ENCODE data around the gene ATP5F1B.
A peak's percentile ranks its signal among the peaks of the same experiment; 100 is the strongest.
"Not testable (repeated sequence)": the region's sequence is repeated elsewhere in the genome, so short reads cannot be mapped to it uniquely, and the experiment has no call there.

ATP5F1B gene

DNA sequence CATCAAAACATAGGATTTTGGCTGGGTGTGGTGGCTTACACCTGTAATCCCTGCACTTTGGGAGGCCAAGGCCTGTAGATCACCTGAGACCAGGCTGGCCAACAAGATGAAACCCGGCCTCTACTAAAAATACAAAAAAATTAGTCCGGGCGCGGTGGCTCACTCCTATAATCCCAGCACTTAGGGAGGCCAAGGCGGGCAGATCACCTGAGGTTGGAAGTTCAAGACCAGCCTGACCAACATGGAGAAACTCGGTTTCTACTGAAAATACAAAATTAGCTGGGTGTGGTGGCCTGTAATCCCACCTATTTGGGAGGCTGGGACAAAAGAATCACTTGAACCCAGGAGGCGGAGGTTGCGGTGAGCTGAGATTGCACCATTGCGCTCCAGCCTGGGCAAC is 2.2 kb upstream of the ATP5F1B start:
- DNase-seq (ENCODE audit: low read depth in 2 of 2) = not testable (repeated sequence)

DNA sequence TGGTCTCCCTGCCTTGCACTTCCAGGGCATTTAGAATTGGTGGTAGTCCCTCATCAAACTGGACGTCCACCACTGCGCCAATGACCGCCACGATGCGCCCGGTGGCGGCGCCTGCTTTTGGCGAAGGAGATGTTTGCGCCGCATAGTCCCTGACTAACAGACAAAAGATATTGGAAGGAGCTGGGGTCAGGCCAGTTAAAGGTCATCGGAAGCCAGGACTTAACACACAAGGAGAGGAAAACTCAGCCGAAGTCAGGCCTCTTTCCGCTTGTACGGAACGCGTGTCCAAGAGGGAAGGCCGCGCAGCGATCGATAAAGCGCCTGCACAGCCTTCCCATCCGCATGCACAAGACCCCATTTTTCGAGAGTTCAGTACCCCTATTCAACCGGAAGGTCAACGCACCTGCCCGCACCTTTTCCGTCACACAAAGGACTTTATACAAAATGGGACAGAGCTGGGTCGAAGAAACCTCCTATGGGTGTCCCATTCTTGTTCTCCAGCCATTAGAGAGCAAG is 525 bp downstream of the ATP5F1B start:
- no peak for DNase-seq (ENCODE audit: low read depth in 2 of 2)

DNA sequence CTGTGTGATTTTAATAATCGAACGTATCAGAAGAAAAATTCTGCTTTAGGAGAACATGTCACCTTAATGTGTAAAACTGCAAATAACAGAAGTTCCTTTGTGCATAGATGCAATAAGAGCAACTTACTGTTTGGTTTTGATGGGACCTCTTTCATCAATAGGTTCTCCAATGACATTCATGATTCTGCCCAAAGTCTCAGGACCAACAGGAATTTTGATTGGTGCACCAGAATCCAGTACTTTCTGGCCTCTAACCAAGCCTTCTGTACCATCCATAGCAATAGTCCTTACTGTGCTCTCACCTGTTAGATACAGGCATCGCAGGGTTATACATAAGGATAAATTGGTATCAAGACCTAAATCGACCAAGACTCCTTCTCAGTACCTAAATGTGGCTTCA is 1.1 kb downstream of the ATP5F1B start:
- DNase-seq (ENCODE audit: low read depth in 2 of 2) = no peak

DNA sequence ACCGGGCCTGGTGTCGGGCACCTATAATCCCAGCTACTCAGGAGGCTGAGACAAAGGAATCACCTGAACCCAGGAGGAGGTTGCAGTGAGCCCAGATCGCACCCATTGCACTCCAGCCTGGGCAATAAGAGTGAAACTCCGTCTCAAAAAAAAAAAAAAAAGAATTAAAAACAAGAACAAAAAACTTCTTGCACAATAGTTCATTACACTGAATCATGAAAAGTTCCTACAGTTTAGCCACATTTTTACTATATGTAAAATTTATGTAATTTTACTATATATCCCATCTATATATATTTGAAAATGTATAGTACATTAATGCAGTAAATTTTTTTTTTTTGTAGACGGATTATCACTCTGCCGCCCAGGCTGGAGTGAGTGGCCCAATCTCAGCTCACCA is 4.6 kb downstream of the ATP5F1B start:
- no peak for DNase-seq (ENCODE audit: low read depth in 2 of 2)

DNA sequence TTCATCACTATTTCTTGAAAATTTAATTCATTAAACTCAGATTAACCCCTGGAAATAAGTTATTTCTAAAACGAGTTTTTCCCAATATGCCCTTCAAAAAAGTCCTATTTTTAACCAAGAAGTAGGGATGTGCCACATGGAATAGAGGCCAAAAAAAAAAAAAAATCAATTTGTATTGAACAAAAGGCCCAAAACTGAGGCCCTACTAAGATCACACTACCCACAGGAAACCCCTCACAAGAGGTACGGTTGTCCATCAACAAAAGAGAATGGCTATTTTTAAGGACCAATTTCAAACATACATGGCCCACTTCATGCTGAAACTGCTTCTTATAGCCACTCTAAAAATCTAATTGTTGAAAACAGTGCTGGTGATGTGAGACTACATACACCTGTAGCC is 8.2 kb downstream of the ATP5F1B start:
- DNase-seq (ENCODE audit: low read depth in 2 of 2) = no peak

DNA sequence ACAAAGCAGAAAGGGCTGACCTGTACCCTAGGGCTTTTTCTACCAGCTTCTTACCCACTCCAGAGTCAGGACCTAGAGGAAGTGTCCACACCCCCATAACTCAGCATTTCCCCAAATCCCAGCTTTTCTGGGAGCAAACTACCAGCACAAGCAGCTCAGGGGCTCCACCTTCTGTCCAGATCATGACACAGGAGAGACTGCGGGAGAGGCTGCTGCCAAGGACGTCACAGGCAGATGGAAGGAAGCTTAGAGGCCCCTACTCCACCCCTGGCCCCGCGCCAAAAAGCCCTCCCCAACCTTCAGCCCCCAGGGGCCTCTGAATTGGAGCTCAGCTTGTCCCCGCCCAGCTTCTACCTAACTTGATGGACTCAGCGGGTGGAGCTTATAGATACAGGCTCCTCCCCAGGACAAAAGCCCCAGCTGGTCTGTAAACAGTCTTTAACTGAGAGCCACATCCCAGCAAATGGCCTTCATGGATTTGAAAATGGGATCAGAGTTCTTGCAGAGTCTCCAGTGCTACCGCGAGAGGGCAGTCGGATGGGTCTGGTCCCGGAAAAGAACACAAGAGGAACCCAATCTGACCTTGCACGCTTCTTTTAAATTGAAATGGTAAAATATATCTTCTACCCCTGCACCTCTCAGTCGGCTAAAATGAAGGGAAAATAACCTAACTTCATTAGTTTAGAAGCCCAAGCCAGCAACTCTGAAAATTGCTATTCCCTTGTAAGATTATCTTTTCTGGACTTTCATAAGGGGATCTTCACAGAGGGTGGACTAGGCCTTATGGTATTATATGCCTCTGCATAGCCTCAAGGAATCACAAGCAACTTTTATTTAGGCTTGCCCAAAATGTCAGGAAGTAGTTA is 8.9 kb downstream of the ATP5F1B start:
- peak; percentile 82 to 91 for DNase-seq (ENCODE audit: low read depth in 2 of 2)

DNA sequence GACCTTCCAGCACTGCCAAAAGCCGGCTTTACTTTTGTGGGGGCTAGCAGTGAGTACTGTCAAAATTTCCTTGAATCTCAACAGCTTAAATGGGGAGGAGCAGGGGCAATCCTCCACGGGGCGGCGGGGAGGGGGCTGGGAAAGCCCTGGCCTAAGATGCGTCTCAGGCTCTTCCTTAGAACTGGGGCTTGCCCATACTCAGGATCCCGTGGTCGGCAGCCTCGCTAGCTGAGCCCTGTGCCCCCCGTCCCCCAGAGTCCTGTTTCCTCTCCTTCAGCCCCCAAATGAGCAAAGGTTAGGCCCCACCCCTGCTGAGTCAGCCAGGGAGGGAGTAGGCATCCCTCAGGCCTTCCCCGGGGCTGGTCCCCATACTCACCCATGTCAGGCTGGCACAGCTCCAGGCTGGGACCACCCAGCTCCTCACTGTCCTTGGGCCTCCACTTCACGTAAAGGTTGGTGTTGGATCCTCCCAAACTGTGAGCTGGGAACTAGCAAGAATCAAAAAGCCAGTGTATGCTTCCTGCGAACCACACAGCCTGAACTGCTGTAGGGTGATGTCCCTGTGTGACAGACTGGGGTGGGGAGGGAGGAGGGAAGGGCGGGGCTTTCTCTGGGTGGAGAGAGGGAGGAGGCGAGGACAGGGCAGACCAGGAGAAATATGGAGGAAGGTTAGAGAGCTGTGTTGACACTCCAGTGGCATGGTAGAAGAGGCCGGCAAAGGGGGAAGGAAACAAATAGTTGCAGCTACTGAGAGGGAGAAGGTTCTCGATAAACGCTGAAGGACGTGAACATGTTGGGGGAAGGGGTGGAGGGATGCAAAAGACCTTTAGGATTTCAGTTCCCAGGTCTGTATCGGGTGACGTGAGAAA is 9.7 kb downstream of the ATP5F1B start:
- peak; percentile 57 to 58 for DNase-seq (ENCODE audit: low read depth in 2 of 2)

DNA sequence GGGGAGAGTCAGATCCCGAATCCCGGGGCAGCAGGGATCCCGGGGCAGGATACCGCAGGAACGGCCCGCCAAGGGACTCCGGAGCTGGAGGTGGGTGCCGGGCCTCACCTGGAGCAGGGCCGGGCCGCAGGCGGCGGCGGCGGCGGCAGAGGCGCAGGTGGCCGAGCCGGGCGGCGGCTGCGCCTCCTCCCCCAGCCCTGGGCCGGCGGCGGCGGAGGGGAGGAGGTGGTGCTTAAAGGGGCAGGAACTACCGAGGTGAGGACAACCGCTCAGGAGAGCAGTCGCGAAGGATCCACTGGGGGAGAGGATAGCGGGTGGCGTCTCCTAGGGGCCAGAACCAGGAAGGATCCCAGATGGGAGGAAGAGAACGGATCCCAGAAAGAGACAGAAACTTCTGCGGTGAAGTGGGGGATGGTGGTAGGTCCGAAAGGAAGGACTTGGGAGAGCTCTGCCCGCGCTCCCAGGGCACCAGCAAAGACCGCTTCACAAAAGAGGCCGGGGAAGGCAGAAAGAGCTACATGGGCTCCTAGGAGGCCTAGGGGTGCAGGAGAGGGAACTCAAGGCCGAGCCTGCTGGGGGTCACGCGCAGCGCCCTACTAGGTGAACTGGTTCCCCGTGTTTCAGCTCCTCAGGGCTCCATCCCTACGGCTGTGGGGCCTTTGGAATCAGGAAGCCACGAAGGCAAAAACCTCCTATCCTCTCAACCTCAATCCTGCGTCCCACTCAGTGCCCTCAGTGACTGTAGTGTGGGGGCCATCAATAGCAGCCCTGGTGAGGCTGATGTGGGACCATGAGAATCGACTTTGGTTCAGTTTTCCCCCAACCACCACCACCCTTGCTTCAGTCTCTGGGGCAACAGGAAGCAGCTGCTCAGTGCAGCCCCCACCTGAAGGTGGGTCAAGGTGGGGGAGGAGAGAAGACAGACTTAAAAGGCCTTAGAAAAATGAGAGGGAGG is 10.7 kb downstream of the ATP5F1B start:
- DNase-seq (ENCODE audit: low read depth in 2 of 2) = peak in 1 of 2 donors; percentile 41

DNA sequence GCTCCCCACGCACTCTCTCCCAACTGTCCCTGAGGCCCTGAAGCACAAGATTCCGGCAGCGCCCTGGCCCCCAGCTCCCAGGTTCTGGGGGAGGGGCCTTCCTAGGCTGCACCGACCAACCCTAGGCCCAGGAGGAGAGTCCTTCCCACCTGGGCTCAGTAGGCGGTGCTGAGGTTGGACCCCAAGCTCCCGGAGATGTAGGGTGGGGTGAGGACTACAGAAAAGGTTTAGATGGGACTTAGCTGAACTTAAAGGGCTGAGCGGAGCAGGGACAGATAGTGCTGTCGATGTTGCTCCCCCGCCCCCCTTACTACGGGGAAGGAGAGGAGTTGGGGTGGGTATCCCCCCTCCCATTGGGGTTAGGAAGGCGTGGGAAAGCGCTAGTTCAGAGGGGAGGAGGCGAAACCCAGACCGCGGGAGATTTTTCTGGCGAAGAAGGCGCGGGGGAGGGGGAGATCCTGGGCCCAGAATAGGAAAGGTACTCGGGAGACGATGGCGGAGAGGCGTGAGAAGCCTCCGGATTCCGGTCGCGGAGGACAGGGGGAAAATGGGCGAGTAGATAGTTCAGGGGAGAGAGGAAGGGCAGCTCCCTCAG is 11.4 kb downstream of the ATP5F1B start:
- DNase-seq (ENCODE audit: low read depth in 2 of 2) = no peak

DNA sequence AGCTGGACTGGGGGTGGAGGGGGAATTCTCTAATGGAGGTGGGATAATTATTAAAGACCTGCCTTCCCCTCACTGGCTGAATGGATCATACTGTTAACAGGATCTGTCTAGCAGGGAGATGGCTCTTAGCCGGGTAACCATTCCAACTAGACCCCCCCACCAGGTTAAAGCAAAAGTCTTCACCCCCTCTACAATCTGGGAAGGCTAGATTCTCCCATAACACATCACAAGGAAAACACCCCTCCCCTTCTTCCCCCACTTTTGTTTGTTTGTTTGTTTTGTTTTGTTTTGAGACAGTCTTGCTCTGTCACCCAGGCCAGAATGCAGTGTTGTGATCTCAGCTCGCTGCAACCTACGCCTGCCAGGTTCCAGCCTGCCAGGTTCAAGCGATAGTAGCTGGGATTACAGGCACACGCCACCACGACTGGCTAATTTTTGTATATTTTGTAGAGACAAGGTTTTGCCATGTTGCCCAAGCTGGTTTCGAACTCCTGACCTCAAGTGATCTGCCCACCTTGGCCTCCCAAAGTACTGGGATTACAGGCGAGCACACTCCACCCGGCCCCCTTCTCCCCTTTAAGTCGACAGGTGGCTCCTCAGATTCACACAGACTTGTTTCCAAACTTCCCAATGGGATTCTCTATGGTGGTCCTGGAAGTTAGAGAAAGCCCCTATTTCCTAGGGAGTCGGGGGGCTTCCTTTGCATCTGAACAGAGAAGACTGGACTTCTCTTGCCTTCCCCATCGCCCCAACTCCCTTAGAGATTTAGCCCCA is 12.1 kb downstream of the ATP5F1B start:
- DNase-seq (ENCODE audit: low read depth in 2 of 2) = no peak

DNA sequence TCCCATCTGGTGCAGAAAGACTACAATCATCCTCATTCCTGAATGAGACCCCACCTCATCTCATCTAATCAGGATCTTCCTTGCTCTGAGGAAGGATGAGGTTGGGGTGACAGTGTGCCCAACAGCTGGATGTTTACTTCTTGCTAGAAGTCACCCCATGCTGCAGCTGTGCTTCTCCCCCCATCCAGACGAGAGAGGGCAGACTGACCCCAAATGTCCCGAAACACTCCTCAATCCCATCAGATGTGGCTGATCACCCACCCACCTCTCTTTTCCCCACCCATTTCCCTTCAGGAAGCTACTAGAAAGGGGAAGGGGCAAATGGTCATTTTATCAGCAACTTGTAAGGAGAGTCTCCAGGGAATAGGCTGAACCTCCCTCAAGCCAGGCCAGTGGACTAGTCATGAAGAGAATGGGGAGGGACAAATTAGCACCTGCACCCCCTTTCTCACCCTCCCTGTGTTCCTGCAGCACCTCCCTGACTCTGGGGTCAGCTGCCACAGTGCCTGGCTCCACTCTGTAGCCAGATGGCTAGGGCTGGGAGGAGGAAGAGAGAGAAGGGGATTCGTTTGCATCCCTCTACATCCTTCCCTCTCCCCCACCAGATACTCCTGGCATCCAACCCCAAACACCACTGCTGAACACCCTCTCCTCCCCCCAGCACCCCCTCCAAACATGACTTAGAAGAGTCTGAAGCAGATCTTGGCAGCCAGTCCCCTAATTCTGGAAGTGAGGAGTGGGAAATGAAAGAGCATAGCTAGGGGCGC is 12.9 kb downstream of the ATP5F1B start:
- DNase-seq (ENCODE audit: low read depth in 2 of 2) = no peak

DNA sequence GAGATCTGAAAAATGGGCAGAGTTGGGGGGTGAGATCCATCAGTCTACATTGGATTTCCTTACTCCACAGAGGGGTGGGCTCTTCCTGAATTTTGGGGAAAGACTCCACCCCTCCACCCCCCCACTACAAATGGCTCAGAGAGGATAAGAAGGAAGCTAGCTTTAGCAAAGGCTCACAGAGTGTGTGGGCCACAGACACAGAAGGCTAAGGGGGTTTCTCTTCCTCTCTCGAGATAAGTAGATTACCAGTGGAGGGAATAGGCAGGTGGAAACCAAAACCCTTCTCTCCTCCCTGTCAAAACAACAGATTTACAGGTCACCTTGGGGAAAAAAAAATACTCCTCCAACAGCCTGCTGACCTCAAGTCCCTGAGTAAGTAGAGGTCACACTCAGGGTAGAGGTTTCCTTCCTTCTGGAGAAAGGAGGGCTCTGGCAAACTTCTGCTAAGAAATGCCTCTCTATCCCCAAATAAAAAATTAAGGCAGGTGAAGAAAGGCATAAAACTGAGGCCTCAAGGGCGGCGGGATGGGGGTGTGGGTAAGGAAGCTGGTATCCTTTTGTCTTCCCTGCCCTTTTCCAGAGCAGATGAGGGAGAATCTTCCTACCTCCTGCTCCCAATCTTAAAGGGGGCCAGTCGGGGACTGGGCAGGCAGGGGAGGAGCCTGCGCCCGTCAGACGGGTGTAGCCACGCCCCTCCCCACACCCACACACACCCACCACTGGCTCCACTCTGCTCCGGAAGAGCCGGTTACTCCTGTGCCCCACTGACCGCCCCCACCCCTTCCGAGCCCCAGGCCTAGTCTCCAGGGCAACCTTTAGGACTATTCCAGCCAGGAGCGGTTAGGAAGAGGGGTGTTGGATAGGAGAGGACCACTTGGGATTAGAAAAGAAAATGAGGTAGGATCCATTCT is 13.7 kb downstream of the ATP5F1B start:
- DNase-seq (ENCODE audit: low read depth in 2 of 2) = peak in 1 of 2 donors; percentile 24

DNA sequence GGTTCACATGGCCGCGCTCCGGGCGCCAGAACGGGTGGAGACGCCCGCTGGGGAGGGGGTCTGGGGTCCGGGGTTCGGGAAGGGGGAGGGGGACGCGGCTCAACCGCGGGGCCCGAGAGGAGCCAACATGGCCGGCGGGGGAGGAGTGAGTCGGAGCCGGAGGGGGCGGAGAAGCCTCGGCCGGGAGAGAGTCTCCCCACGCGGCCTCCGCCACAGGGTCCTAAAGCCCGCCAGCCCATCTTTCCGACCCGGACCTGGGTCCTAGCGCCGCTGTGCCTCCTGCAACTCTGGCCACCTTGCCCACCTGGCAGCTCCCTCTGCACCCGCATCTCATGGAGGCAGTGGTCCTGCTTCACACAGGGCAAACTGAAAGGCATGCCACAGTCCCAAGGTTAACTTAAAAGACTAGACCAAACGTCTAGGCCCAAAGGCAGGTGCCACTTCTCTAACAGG is 15.6 kb downstream of the ATP5F1B start, which contains the start of gene BAZ2A:
Gene BAZ2A (minus strand): TSS at position 147 of the 453 bp plus-strand sequence. CDS start 12,796 bp downstream, outside the sequence.
- DNase-seq (ENCODE audit: low read depth in 2 of 2) = peak; percentile 71 to 74

DNA sequence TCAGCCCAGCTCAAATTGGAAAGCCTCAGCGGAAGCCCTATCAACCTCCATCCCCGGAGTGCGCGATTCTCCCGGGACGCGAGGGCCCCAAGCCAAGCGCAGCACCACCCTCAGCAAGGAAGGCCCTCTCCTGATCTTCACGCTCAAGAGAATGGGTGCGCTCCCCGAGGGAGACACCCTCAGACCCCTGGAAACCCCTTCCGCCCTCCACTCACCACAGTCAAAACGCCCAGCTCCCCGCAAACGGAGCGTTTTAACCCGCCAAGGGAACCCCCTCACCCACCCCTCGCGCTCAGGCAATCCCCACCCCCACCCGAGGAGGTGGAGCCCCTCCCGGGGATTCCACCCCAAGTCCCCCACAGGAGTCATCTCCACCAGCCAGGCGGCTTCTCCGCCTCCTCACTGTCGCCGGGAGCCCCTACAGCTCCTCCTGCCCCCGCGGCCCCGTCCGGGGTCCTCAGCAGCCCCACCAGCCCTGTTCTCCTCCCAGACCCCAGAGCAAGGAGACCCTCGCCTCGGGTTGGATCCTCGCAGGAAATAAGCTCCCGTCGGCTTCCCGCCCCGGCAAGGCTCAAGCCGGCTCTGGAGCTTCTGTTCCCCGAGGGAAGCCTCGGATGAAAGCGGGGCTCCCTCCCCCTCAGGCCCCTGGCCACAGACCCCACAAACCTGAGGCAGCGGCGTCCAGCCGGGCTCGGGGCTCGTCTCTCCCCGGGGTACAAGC is 16.2 kb downstream of the ATP5F1B start:
- DNase-seq (ENCODE audit: low read depth in 2 of 2) = no peak

DNA sequence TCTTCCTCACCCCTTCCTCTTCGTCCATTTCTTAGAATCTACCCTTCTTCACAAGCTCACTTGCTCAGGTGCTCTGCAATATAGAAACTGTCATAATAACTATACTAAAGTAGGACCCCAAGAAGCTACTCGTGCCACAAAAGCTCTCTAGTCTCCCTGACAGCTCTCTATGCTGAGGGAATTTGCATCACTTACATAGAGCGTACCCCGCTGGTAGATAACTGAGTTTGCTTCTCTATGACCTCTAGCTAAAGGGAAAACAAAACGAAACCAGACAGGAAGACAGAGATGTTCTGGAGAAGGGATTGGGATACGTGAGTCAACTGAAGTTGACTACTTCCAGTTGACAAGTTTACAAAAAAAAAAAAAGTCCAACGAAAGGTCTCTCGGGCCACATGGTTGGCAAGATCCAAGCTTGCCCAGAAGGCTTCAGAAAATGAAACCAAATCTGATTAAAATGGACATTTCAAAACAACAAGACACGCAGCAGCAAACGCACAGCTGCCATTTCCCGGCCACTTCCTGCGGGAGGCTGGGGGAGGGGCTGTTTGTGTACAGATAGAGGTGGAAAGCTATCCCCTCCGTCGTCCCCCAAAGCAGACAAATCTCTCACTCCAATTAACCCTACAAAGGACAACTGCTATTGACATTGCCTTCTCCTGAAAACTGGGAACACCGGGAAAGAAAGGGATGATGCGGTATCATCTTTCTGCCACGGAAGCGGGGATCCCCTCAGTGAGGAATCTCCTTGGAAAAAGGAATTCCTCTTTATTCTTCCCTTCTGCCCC is 16.9 kb downstream of the ATP5F1B start:
- peak in 1 of 2 donors; percentile 24 for DNase-seq (ENCODE audit: low read depth in 2 of 2)

DNA sequence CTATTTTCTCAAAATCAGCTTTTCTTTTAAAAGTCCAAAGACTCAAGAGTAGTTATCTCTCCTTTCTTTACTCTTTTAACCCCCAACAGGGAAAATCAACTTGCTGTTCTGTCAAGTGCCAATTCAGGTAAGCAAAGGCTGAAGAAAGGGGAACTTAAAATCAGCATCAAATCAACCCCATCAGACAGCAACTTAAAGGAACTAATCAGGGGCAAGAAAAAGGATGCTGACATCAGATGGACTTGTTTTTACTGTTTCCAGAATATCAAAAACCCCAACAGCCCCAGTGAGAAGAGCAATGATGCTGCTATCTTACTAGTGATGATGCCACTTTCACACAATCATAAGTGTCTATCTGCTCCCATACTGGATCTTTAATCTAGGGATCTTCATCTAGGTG is 19.1 kb downstream of the ATP5F1B start:
- no peak for DNase-seq (ENCODE audit: low read depth in 2 of 2)

DNA sequence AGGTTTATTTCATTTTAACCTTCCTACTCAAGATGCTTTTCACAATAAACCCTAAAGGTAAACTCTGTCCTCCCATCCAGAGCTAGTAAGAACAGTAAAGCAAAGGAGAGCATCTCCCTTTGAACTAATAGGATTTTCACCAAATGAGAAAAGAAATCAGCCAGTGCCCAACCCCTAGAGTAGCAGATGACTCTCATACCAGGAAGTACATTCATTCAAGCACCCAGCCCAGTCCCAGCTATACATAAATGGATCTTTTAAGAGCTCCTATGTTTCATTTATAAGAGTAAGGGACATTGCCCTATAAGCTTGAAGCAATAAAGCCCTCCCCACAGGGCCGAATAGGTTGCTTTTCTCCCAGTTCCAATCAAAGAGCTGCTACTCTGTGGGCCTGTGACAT is 23.2 kb downstream of the ATP5F1B start:
- DNase-seq (ENCODE audit: low read depth in 2 of 2) = no peak
